Frontal cortex (tissue), 4 donors: ENCODE measurements around the gene PTPN3. TPM values are rescaled to one million over a fixed set of nuclear protein-coding genes. Genes with fewer than 3 reads are reported as not detected.

Source experiments
- DNase-seq, 2 donors: peaks; one replicate each; pipeline ENCODE4 v3.0.0; 2012; ENCODE audit warnings: low spot score in 2 of 2
- FAIRE-seq: peaks from 2 replicates; lab custom pipeline; 2012; peaks lifted over from hg19 to GRCh38; lab: Jason Lieb, UNC
- total RNA-seq: library from RNA; depleted of rRNA; stranded (reverse); fragments of >200 nt; gene quantifications from one replicate; pipeline ENCODE4 v1.2.3, GENCODE V29; 2014
- donor health status: control.
- donor health status: control.
- donor health status: control.

PTPN3 gene
- total RNA-seq, 1 donor from 2014 or later = 3.3 TPM

DNA sequence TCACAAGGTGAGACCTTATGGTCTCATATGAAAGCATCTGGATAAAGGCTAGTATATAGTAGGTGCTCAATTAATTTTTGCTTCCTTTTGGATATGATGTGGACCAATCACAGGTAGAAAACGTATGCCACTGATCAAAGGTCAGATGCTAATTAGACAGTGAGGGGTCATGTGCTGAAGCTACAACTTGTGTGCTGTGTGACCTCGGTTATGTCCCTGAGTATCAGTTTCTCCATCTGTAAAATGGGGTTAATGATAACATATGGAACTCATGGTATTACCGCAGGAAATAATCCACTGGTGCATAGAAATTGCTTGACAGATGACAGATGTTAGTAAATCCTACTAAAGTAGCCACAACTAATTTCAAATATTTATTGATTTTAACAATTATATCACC is 62.0 kb downstream of the PTPN3 start:
- DNase-seq (no peak), FAIRE-seq (no peak)

- DNase-seq (no peak), FAIRE-seq (no peak)
These were observed 64.6 kb downstream of the PTPN3 start for GRCh38 chr9:109433476-109433875.

DNA sequence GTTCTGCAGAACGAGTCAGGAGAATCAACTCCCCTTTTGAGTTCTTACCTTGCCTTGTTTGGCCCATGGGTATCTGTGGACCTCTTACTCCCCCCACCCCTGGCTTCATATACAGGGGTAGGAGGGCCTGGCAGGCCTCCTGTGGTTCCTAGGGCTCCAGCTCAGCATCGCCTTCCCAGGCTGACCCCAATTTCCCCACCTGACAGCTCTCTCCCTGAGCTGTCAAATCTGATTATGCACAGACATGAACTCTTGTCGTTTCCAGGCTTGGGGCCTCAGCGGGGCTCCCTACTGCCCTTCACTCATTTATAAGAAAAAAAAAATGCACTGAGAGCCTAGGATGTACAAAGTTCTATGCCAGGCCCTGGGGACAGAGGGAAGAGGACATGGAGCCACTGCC is 67.9 kb downstream of the PTPN3 start:
- DNase-seq = no peak
- FAIRE-seq = no peak

DNA sequence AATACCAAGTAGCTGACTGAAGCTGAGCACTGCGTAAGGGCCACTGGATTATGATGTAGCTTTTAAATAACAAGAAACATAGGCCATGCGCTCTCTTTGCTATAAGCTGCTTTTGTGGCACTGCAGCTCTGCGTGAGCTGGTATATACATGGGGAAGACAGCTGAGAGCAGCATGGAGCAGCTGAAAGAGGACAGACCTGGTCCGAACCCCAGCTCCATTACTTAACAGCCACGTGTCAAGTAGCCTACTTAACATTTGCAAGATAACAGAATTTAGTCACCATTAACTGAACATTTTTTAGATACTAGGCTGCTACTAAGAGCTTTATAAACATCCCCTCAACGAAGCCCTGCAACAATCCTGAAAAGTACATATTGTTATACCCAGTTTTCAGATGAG is 69.3 kb downstream of the PTPN3 start:
- no peak for FAIRE-seq
- no peak for DNase-seq

DNA sequence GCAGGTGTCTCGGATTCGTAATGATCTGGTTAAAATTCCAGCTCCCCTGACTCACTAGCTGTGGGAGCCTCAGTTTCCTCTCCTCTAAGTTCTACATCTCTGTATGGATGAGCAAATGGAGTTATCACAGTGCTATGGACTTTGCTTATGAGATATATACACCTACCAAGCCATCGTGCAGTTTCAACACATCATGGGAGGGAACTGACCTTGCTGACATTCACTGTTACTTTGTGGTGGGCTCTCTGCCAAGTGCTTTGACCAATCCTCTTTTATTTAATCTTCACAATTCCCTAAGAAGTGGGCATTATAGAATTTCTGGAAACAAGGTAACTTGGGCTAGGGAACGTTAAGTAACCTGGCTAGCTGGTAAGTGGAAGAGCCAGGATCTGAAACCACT is 70.2 kb downstream of the PTPN3 start:
- no peak for DNase-seq
- FAIRE-seq = no peak

DNA sequence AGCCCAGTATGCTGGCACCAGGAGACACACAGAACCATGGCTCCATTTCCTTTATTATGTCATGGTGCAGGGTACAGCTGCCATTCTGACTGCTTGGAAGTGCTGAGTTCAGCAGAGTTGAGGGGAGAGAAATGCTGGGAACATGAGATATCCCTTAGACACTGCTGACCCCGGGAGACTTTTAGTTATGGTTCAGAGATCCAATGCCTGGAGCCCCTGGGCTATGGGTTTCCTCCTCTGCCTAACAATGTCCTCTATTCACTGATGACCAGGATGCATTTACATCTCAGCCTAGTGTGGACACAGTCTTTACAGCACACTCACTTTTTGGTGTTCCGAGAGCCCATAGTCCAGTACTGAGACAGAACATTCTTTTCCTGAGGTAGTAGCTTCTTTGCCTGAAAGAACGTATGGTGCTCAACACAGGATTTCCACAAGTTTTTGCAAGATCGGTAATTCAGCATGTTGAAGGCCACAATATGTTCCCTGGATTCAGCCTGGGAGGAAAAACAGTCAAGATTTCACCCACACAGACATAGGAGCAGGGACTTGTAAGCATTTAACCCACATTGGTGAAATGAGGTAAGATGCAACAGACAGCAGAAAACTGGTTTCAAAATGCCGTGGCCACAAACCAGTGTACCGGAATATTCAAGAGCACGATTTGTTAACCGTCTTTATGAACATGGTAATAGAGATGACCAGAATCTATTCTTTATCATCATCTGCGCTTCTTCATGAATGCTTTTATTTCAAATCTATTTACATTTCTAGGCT is 71.3 kb downstream of the PTPN3 start:
- no peak for DNase-seq
- no peak for FAIRE-seq

DNA sequence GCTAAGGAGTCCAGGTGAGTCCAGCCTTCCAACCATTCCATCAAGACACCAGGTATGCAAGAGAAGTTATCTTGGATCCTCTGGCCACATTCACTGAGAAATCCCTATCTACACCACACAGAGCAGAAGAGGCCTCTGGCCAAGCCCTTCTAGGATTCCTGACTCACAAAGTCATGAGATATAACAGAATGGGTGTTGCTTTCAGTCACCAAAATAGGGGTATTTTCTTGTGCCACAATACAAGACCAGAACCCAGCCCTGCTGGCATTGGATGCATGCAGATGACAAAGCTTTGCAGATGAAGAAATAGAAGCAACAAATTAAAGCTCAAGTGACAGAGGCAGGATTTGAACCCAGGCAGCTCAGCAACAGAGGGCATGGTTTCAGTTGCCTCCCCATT is 73.5 kb downstream of the PTPN3 start:
- DNase-seq (no peak), FAIRE-seq (no peak)

- DNase-seq (no peak), FAIRE-seq (no peak)
These were observed 74.2 kb downstream of the PTPN3 start for GRCh38 chr9:109423877-109424276.

DNA sequence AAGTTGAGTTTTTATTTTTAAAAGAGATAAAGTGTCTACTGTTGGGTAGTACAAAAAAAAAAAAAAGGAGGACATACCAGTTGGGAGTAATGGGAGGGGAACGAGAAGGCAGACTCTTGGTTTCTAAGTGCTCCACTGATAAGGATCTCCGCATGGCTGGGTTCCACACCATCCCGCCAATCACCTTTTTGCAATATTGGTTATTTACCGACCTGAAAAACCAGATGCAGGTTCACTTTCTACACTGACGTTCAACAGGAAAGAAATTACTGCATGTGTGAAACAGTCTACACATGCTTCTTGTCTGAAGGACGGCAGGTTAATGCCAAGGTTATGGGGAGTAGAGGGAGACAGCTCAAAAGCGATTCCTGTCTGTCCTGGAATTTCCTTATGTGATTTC is 75.5 kb downstream of the PTPN3 start:
- no peak for FAIRE-seq
- no peak for DNase-seq

GRCh38 chr9:109421026-109421970 is 76.8 kb downstream of the PTPN3 start:
- DNase-seq (no peak), FAIRE-seq (no peak)

GRCh38 chr9:109419531-109419930 is 78.6 kb downstream of the PTPN3 start:
- DNase-seq (no peak), FAIRE-seq (no peak)

DNA sequence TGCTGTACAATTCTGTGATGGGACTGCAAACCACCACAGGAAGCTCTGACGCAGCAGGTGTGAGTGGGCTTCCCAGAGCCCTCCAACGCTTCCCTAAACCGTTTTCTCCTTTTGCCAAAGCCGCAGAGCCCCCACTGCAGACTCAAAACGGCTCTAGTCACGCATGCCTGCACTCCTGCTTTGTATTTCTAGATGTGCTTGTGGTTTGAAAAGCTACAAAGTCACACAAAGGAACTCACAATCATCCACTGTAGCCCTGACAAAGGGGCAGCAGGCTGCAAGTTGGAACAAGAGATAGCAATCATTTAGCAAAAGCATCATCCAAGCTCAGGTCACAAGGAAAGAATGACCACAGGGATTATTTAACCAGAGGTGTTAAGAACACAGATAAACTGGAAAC is 79.3 kb downstream of the PTPN3 start:
- no peak for DNase-seq
- FAIRE-seq = no peak

- DNase-seq (no peak), FAIRE-seq (no peak)
These were observed 80.2 kb downstream of the PTPN3 start for GRCh38 chr9:109417585-109418544.

DNA sequence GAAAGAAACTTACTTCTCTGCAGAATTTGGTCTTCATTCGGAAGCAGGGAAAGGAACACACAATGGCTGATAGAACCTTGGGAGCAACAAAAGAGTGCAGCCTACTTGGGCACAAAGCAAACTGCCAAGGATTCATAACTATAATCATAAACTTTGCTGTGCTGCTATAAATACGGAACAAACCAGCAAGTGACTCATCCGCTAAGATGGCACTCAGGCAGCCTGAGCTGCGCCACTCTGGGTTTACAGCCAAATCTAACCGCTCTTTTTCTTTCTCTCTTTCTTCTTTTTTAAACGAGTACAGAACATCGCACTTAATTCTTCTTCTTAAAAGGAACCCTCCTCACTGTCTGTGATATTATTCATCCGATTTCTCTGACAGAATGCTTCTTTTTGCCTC is 81.1 kb downstream of the PTPN3 start:
- DNase-seq = peak in 1 of 2 donors; percentile 24

GRCh38 chr9:109416135-109416706 is 81.9 kb downstream of the PTPN3 start:
- FAIRE-seq (no peak), DNase-seq (no peak)

More for the DNA sequence above, 81.1 kb downstream of the PTPN3 start:
- FAIRE-seq = no peak

GRCh38 chr9:109414125-109414785 is 83.9 kb downstream of the PTPN3 start:
- DNase-seq = no peak
- no peak for FAIRE-seq

DNA sequence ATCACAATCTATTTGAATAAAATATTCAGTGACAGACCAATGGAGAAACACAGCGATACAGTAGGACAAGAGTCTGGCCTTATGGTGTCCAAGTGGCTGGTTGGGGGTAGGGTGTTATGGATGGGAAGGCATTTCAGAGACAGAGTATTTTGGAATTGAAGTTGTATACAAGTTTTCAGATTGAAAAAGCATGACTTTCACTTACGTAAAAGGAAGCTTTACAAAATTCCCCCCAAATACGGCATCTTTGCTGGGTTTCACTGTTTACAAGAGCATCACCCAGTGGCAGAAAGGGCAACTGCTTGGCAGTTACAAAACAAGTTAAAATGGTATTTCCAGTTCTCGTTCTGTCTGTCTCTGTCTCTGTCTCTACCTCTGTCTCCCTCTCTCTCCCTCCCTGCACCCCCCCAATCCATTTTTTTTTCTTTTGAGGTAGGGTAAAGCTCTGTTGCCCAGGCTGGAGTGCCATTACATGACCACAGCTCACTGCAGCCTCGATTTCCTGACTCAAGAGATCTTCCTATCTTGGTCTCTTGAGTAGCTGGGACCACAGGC is 86.2 kb downstream of the PTPN3 start:
- DNase-seq = peak; percentile 6 to 38
- FAIRE-seq = no peak

- FAIRE-seq = no peak
- DNase-seq = no peak
These were observed 86.9 kb downstream of the PTPN3 start for GRCh38 chr9:109411069-109411761.
